ENCODE measurements around the gene TSPAN7. TPM values are rescaled to one million over a fixed set of nuclear protein-coding genes. Genes with fewer than 3 reads are reported as not detected.

Gene TSPAN7
- total RNA-seq, 1 donor from 2014 or later: 54.0 TPM

DNA sequence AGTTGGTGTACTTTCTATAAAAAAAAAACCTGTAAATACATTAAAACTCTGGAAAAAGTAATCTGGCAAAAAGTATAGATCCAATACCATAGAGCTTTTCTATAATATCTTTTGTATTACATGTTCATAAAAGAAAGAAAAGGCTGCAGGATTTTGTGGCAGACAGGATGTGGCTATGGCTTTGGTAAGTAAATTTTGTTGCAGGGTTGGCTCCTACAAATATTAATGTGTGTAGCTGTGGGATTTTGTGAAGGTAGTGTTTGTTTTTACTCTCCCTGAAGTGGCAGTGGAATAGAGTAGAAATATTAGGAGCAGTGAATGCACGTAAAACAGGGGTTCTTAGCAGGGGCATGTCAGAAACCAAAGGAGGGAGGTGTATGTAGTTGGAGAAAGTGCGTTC lies 84.8 kb downstream of the TSPAN7 start:
- H3K4me3 Mint-ChIP-seq (ENCODE audit: unreplicated experiment): no peak overlapping the region
- H3K4me1 Mint-ChIP-seq (ENCODE audit: low read depth, unreplicated experiment): no peaks in the 10 kb centered on the region
- no peaks in the 10 kb centered on the region for H3K9me3 Mint-ChIP-seq (ENCODE audit: unreplicated experiment)
- H3K36me3 Mint-ChIP-seq (ENCODE audit: unreplicated experiment): no peaks in the 10 kb centered on the region
- H3K27ac Mint-ChIP-seq (ENCODE audit: unreplicated experiment): no peak overlapping the region
- no peak for DNase-seq
- TF ChIP-seq, protein P1, sequence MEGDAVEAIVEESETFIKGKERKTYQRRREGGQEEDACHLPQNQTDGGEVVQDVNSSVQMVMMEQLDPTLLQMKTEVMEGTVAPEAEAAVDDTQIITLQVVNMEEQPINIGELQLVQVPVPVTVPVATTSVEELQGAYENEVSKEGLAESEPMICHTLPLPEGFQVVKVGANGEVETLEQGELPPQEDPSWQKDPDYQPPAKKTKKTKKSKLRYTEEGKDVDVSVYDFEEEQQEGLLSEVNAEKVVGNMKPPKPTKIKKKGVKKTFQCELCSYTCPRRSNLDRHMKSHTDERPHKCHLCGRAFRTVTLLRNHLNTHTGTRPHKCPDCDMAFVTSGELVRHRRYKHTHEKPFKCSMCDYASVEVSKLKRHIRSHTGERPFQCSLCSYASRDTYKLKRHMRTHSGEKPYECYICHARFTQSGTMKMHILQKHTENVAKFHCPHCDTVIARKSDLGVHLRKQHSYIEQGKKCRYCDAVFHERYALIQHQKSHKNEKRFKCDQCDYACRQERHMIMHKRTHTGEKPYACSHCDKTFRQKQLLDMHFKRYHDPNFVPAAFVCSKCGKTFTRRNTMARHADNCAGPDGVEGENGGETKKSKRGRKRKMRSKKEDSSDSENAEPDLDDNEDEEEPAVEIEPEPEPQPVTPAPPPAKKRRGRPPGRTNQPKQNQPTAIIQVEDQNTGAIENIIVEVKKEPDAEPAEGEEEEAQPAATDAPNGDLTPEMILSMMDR (IDR thresholded peaks at IDR 0.05; ENCODE audit: partially characterized antibody, unreplicated experiment): no peak
- H3K27me3 Mint-ChIP-seq (ENCODE audit: unreplicated experiment): no peaks in the 10 kb centered on the region

DNA sequence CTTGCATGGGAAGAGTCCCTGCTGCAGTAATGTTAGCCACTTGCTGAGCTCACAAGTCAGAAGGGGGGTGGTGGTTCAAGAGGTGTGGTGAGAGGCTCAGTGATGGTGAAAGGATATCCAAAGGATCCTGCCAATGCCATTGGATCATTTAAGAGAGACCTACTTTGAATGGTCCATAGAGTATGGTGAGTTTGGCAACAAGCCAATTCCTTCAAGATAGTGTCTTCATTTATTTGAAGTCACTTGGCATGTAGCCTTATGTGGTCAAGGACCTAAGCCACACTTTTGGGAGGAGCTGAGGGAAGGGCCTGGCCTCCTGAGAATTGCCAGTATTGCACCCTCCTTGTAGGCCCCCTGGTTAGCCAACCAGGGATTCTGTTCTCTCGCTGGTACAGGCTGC lies 87.9 kb downstream of the TSPAN7 start:
- H3K4me1 Mint-ChIP-seq (ENCODE audit: low read depth, unreplicated experiment): no peaks in the 10 kb centered on the region
- no peaks in the 10 kb centered on the region for H3K27me3 Mint-ChIP-seq (ENCODE audit: unreplicated experiment)
- H3K4me3 Mint-ChIP-seq (ENCODE audit: unreplicated experiment): no peak overlapping the region
- TF ChIP-seq, protein P1 (IDR thresholded peaks at IDR 0.05; ENCODE audit: partially characterized antibody, unreplicated experiment): no peak
- H3K27ac Mint-ChIP-seq (ENCODE audit: unreplicated experiment): no peak overlapping the region
- no peaks in the 10 kb centered on the region for H3K9me3 Mint-ChIP-seq (ENCODE audit: unreplicated experiment)
- no peaks in the 10 kb centered on the region for H3K36me3 Mint-ChIP-seq (ENCODE audit: unreplicated experiment)
- no peak for DNase-seq

DNA sequence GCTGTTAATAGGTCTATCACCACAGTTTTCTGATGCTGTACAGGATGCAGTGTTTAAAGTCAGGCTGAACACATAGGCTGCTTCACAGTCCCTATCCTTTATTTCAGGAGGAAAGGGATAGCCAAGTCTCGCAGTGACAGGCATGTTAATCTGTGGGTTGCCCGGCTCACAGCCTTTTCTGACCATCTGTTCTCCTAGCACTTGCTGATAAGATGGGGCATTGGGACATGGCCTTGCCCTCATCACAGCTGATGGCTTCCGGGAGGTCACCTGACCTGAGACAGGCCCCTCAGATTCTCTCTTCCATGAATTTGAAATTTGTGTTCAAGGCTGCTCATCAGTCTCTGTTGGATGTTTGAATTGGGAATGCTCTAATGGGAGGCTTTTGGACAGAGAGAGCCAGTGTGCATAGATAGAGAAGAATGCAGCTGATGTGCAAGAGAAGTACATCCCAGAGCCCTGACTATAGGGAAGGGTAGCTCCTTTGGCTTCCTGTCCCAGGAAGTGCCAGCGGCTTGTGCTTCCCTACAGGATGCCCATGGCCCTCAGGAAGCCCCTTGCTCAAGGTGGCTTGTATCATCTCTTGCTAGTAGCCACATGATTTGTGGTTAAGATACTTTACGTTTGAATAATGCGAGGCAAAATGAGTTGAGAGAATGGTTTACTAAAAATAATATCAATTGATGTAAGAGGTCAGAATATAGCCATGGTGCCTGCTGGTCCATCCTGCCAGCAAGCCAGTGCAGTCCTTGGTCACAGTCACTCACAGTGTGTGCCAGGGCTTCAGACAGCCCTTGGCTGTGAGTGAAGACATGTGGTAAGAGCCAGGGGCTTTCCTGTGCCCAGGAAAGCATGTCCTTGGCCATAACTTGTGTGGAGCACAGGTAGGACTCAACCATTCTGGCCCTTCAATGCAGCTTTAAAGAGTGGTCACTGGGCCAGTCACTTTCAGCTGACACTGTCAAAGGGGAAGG lies 88.6 kb downstream of the TSPAN7 start:
- H3K4me3 Mint-ChIP-seq (ENCODE audit: unreplicated experiment): no peak overlapping the region

DNA sequence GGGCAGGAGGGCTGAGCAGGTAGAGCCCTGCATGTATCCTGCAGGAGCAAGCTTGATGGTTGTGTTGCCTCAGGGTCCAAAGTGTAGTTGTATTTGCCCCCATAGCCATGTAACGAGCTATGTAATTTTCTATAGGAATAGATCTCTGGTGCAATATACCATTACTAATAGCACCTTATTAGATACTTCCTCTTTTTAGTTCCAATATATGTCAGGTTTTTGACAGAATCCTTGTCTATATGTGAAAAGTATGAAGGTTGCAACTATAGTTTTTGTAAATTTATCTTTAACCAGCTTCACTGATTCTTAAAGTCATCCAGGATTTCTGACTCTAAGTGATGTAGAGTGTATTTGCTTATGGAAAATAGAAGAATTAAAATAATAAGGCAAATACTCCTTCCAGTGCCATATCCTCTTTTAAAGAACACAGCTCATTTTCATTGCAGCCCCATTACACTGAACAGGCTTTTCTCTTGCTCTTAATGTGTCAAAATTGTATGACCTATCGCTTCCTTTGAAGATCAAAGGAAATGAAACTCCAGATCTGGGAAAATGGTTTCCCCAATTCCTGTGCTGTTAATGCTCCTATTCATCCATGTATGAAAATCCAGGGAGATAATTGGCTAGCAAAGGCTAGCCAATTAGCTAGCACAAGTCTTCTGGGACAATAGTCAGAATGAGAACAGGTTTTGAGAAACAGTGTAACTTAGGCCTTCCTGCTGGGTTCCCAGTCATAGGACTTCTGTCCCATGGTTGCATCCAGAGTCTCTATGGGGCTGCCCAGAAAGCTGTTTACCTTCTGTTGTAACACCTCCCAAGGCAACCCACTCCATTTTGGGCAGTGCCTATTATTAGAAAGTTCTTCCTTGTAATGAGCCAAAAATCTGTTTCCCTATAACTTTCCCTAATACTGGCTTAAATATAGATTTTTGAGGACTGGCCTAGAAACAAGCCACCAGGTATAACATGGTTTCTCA lies 90.6 kb downstream of the TSPAN7 start:
- Mint-ChIP-seq H3K27ac (ENCODE audit: unreplicated experiment) (no peak overlapping the region), H3K4me1 (ENCODE audit: low read depth, unreplicated experiment) (no peaks in the 10 kb centered on the region), H3K36me3 (ENCODE audit: unreplicated experiment) (no peaks in the 10 kb centered on the region), H3K9me3 (ENCODE audit: unreplicated experiment) (no peaks in the 10 kb centered on the region), H3K27me3 (ENCODE audit: unreplicated experiment) (no peaks in the 10 kb centered on the region), H3K4me3 (ENCODE audit: unreplicated experiment) (no peak overlapping the region)
- TF ChIP-seq, protein P1 (IDR thresholded peaks at IDR 0.05; ENCODE audit: partially characterized antibody, unreplicated experiment): no peak
- DNase-seq: no peak

More for the DNA sequence above, 88.6 kb downstream of the TSPAN7 start:
- no peaks in the 10 kb centered on the region for H3K4me1 Mint-ChIP-seq (ENCODE audit: low read depth, unreplicated experiment)
- no peak for DNase-seq
- TF ChIP-seq, protein P1 (IDR thresholded peaks at IDR 0.05; ENCODE audit: partially characterized antibody, unreplicated experiment): no peak
- H3K9me3 Mint-ChIP-seq (ENCODE audit: unreplicated experiment): no peaks in the 10 kb centered on the region
- H3K36me3 Mint-ChIP-seq (ENCODE audit: unreplicated experiment): no peaks in the 10 kb centered on the region
- H3K27ac Mint-ChIP-seq (ENCODE audit: unreplicated experiment): no peak overlapping the region
- H3K27me3 Mint-ChIP-seq (ENCODE audit: unreplicated experiment): no peaks in the 10 kb centered on the region
